NK-92 (cell line): ENCODE data around the gene PTRHD1.

Experiments used
- DNase-seq: peaks from one replicate; lab custom pipeline; 2025; ENCODE audit not compliant: unreplicated experiment; lab: John Stamatoyannopoulos, UW

The PTRHD1 gene

GRCh38 chr2:24762518-24762917 is 30.7 kb downstream of the PTRHD1 start:
- no peak for DNase-seq

GRCh38 chr2:24761866-24762265 is 31.3 kb downstream of the PTRHD1 start:
- DNase-seq: no peak

DNA sequence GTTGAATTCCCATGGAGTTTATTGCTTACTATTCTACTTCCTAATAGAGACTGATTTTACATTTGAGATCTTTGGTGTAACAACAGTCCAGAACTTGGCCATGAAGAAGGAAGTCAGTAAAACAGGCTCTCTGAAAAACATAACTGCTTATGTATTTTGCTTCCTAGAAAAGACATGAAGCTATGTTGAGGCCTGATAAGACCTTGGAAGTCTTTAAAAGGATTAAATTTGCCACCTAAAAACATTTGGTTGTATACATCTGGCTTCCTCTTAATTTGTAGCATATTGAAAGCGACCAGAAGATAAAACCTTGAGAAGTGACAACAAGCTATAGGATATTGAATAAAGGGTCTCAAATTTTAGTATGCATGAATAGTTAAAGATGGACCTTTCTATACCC is 36.4 kb downstream of the PTRHD1 start:
- no peak for DNase-seq

GRCh38 chr2:24754985-24755705 is 38.0 kb downstream of the PTRHD1 start:
- DNase-seq: no peak

DNA sequence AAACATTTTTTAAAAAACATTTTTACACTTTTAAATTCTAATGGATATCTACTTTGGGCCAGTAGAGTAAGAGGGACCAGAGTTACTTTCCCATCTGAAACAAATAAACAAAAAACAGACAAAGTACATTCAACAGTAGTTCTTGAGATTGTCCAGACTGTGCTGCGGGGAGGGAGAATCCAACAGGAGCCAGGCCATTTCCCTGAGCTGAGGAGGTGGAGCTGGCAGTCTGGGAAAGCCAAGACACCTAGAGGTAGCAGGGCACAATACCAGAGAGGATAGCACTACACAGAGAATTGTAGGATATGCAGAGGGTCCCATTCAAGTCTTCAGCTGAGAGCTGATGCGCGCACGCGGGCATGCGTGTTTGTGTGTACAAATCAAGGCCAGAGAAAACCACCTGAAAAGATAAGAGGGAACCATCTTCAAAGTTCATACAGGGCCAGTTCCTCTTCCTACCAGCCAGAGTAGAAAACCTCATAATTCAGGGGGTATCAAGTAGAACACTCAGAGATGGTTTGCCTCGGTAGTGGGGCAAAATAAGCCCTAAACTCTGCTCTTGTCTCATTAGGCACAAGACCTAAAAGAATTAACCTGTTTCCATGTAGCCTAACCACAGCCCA is 44.0 kb downstream of the PTRHD1 start:
- DNase-seq: no peak

DNA sequence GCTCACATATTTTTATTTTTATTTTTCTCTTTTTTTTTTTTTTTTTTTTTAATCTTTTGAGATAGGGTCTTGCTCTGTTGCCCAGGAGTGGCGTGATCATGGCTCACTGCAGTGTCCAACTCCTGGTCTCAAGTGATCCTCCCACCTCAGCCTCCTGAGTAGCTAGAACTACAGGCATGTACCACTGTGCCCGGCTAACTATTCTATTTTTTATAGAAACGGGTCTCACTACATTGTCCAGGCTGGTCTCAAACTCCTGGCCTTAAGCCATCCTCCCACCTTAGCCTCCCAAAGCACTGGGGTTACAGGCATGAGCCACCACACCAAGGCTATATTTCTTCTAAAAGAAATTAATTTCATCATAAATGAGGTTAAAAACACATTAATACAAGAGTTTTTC is 45.9 kb downstream of the PTRHD1 start:
- no peak for DNase-seq

GRCh38 chr2:24745825-24746224 is 47.4 kb downstream of the PTRHD1 start:
- DNase-seq: no peak

GRCh38 chr2:24744356-24744755 is 48.8 kb downstream of the PTRHD1 start:
- no peak for DNase-seq

DNA sequence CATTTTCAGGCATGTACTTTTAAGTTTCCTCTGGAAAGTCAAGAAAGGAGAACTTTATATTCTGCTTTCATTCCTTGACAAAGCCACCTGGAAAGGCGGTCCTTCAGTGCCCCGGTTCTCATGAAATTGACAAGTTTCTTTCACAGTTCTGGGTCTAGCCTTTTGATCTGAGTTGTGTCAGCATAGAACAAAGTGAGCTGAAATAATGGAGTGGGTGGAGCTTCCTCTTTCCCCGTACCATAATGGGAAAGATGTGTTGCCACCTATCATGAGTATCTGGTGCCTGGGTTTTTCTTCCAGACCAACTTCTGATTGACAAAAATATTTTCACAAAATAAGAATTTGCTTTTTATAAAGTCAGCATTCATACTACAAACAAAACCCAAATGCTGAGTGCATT is 49.3 kb downstream of the PTRHD1 start:
- no peak for DNase-seq

DNA sequence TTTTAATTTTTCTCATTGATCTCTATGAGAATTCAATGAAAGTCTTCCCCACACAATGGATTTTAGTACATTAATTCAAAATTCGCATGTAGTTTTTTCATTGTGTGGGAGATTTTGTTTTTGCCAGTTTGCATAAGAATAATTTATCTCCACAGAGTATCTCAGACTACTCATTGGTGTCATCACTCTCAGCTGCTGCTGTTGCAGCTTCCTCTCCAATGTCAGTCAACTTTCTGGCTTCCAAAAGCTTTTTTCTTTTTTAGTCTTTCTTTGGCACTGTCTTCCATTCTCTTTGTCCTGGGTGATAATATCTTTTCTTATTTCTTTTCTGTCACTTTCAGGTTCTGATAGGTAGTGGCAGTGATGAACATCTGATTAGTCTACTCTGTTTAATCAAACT is 50.5 kb downstream of the PTRHD1 start:
- DNase-seq: no peak

- DNase-seq: no peak
Observed at GRCh38 chr2:24740142-24740541, 53.0 kb downstream of the PTRHD1 start.
